Iris pigment epithelial cell (primary cell): ENCODE measurements around the gene AZU1.
"Not testable (repeated sequence)": the region's sequence is repeated elsewhere in the genome, so short reads cannot be mapped to it uniquely, and the experiment has no call there.

Source experiments
- DNase-seq: peaks from one replicate; pipeline ENCODE4 v3.0.0-alpha.2; 2011; ENCODE audit warnings: low read depth

The AZU1 gene

DNA sequence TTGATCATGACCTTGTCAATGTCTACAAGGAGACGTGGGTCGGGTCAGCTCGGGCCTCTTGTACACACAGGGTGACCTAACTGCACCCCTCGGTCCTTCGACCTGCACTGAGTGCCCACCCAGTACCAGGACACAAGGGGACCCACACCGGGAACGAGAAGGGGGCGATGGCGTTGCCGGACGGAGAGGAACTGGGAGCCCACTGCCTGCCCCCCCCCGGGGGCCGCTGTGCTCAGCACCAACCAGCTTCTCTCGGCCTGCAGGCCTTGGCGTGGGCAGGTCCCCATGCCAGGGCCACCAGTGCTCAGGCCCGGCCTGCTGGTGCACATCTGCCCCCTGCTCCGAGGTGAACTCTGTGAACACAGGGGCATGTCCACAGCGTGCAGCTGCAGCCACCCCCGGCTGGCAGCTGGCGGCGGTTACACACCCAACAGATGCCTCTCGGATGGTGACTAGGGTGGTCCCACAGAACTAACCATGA lies 46.0 kb downstream of the AZU1 start:
- no peak for DNase-seq

DNA sequence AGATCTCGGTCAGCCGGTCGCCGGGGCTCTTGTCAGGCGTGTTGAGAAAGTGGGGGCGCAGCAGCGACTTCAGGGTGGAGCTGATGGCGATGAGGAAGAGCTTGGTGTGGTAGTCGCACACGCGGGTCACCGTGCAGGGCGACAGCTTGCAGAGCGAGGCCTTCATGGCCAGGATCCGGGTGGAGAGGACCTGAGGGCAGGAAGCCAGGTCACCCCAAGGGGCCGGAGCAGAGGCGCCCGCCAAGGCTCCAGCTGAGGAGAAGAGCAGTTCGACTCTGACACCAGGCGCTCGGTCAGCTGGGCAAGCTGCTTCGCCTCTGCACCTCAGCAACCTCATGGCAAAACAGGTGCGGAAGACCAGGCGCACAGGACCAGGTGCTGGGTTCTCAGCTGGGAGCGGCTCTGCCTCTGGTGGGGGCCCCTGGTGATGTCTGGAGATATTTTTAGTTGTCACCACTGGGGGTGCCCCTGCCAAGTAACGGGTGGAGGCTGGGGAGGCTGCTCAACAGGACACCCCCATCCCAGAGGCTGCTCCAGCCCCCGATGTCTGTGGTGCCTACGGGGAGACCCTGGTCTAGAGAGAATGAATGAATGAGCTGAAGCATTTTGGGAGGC lies 47.7 kb downstream of the AZU1 start:
- DNase-seq, result no peak

DNA sequence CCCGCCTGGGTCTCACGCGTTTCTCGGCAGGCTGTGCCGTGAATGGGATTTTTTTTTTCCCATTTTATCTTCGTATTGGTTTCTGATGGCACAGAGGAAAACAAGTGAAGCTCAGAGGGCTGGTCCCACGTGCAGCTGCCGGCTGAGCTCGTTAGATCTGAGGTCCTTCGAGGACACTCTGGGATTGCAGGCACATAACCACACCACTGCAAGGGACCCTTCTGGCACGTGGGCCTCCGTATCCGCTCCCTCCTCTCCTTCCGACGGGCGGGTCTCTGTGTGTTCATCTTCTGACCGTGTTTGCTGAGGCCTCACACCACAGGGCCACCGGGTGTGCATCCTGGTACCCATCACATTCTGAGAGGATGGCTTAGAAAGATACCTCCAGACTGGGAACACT lies 48.5 kb downstream of the AZU1 start:
- DNase-seq, result no peak

GRCh38 chr19:876780-877314 lies 49.2 kb downstream of the AZU1 start:
- no peak for DNase-seq

DNA sequence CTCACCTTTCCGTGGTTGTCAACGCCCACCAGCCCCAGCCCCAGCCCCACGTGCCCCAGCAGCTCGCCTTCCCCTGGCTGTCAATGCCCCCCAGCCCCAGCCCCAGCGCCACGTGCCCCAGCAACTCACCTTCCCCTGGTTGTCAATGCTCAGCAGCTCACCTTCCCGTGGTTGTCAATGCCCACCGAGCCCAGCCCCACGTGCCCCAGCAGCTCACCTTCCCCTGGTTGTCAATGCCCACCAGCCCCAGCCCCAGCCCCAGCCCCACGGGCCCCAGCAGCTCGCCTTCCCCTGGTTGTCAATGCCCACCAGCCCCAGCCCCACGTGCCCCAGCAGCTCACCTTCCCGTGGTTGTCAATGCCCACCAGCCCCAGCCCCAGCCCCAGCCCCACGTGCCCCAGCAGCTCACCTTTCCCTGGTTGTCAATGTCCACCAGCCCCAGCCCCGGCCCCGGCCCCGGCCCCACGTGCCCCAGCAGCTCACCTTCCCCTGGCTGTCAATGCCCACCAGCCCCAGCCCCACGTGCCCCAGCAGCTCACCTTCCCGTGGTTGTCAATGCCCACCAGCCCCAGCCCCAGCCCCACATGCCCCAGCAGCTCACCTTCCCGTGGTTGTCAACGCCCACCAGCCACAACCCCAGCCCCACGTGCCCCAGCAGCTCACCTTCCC lies 50.5 kb downstream of the AZU1 start:
- not testable (repeated sequence) for DNase-seq

GRCh38 chr19:878751-879561 lies 51.3 kb downstream of the AZU1 start:
- DNase-seq, result not testable (repeated sequence)

- no peak for DNase-seq
Measured at GRCh38 chr19:879711-880438, 52.2 kb downstream of the AZU1 start.
